Ectodermal cell (in vitro differentiated cells): ENCODE results near the gene RPS19.

ENCODE experiments used
- H3K27ac ChIP-seq: 2 replicates; pipeline ENCODE4 v1.7.0; 2013; ENCODE audit warnings: mild to moderate bottlenecking, low read depth, low read length; ENCODE audit not compliant: insufficient read depth, poor library complexity, severe bottlenecking
- H3K27me3 ChIP-seq: 2 replicates; pipeline ENCODE4 v1.7.0; 2013; ENCODE audit warnings: mild to moderate bottlenecking, low read length; ENCODE audit not compliant: insufficient read depth, control insufficient read depth, poor library complexity, severe bottlenecking
- H3K36me3 ChIP-seq: one replicate; pipeline ENCODE4 v1.7.0; 2013; ENCODE audit warnings: low read length; ENCODE audit not compliant: control insufficient read depth, insufficient read depth
- H3K4me1 ChIP-seq: one replicate; pipeline ENCODE4 v1.7.0; 2013; ENCODE audit warnings: low read length; ENCODE audit not compliant: control insufficient read depth, insufficient read depth
- H3K4me3 ChIP-seq: 2 replicates; pipeline ENCODE4 v1.7.0; 2013; ENCODE audit warnings: low read depth, low read length, control low read depth; ENCODE audit not compliant: insufficient read depth
- H3K9me3 ChIP-seq: 2 replicates; pipeline ENCODE4 v1.7.0; 2013; ENCODE audit warnings: mild to moderate bottlenecking, low read length, moderate library complexity; ENCODE audit not compliant: control insufficient read depth
- WGBS, 2 experiments: methylation state at CpG; one replicate each; pipeline ENCODE4 v1.1.7; 2013; ENCODE audit warnings: missing lambda C conversion rate in 2 of 2; 5-methylcytosine and 5-hydroxymethylcytosine counted together

RPS19 gene

DNA sequence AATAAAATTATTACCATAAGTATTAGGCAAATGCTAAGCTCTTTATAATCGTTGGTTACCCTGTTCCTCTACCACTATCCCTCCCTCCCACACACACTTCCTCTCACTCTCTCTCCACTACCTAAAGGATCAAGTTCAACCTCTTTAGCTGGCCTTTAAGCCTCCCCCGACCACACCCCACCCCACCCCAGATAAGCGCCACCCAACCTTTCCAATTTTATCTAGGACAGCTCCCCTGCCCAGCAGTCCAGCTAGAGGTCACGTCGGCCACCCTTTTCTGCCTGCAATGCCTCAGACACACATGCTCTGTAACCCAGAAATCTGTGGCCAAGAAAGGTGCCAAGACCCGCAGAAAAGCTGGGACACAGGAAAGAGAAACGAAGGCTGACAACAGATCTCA, 16.7 kb upstream of the RPS19 start:
- Histone ChIP-seq H3K27me3 (peaks cover 11% of the 10 kb centered on the region), H3K36me3 (no peaks in the 10 kb centered on the region), H3K27ac (no peak overlapping the region), H3K4me1 (no peaks in the 10 kb centered on the region), H3K4me3 (no peak overlapping the region), H3K9me3 (no peaks in the 10 kb centered on the region)
- WGBS, 2 experiments = 81 to 87% methylated on average over 7 of the region's 7 CpGs

DNA sequence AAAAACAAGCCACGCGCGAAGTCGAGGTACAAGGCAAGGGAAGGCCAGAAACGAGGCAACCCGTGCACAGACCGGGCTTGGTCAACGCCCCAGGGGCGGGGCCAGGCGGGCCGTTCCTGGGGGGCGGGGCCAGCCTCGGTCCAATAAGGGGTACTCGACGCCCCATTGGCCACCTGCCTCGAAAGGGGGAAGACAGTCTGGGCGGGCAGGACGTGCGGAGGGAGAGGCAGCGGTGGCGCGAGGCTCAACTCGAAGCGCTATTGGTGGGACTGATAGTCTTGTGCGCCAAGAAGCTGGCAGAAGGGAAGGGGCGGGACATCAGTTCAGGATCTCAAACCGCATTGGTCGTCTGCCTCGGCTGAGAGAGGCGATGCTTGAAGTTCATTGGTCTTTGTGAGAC, 15.5 kb upstream of the RPS19 start, which contains the start of gene LYPD4:
Gene LYPD4 (minus strand): TSS at position 83 of the 400 bp plus-strand sequence. CDS start 5,398 bp downstream, outside the sequence.
- no peak within 1 kb of the TSS for H3K27ac ChIP-seq
- no peak within 1 kb of the TSS for H3K4me3 ChIP-seq
- H3K9me3 ChIP-seq = no peaks in the 10 kb centered on the region
- peaks cover 3% of the 10 kb centered on the region for H3K27me3 ChIP-seq
- H3K36me3 ChIP-seq = no peaks in the 10 kb centered on the region
- H3K4me1 ChIP-seq = no peaks in the 10 kb centered on the region
- 88 to 90% methylated on average over 30 of the region's 30 CpGs for WGBS, 2 experiments

DNA sequence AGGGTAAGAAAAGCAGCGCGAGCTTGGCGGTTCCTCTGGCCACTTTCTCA, 15.2 kb upstream of the RPS19 start, which contains the start of gene DMRTC2:
Gene DMRTC2 (plus strand): TSS at position 42 of the 50 bp plus-strand sequence. CDS start 2,387 bp downstream, outside the sequence.
- Histone ChIP-seq H3K9me3 (no peaks in the 10 kb centered on the region), H3K4me1 (no peaks in the 10 kb centered on the region), H3K27me3 (peaks cover 3% of the 10 kb centered on the region), H3K36me3 (no peaks in the 10 kb centered on the region), H3K27ac (no peak within 1 kb of the TSS), H3K4me3 (no peak within 1 kb of the TSS)
- WGBS, 2 experiments = 95 to 99% methylated on average over 3 of the region's 3 CpGs

DNA sequence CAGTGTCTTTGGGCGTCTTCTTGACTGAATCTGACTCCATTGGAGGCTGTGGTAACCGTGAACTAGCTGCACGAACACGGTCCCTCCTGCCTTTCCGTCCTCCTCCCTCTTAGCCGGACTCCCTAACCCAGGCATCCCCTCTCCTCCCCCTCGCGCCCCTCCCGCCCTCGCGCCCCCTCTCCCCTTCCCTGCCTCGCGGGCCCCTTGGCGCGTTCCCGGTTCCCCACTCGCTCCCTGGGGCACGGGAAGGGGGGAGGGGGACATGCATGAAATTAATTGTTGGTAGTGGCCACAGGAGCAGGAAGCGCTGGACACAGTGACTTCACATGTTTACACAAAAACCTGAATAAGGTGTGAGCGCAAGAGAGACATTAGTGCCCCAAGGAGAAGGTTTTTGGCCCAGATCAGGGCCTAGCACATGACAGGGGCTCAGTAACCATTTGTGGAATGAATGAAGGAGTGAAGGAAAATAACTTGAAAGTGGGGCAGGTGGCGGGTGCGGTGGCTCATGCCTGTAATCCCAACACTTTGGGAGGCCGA, 14.9 kb upstream of the RPS19 start:
- Histone ChIP-seq H3K27ac (no peak overlapping the region), H3K4me3 (no peak overlapping the region), H3K36me3 (no peaks in the 10 kb centered on the region), H3K4me1 (no peaks in the 10 kb centered on the region), H3K9me3 (no peaks in the 10 kb centered on the region), H3K27me3 (peaks cover 3% of the 10 kb centered on the region)
- WGBS, 2 experiments = 92 to 96% methylated on average over 18 to 23 of the region's 23 CpGs

DNA sequence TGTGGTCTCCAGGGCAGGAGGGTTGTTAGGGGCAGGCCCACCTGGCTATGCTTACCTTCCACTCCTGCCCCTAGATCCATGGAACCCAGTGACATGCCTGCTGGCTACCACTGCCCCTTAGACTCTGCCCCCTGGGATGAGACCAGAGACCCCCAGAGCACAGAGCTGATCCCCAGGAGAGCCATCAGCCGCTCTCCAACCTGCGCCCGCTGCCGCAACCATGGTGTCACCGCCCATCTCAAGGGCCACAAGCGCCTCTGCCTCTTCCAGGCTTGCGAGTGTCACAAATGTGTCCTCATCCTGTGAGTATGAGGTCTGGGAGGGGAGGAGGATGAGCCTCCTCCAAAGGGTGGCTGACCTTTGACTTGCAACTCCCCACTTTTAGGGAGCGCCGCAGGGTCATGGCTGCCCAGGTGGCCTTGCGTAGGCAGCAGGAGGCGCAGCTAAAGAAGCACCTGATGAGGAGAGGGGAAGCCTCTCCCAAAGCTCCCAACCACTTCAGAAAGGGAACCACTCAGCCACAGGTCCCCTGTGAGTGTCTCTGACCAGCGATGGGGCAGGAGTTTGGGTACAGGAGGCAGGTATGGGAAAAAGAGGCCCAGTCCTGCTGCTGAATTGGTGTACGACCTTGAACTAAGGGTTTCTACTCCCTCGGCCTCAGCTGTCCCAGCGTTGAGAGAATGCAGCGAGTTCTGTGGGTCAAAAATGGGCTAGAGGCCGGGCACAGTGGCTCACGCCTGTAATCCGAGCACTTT, 12.5 kb upstream of the RPS19 start:
- Histone ChIP-seq H3K36me3 (no peaks in the 10 kb centered on the region), H3K9me3 (no peaks in the 10 kb centered on the region), H3K4me3 (no peak overlapping the region), H3K27me3 (peaks cover 11% of the 10 kb centered on the region), H3K27ac (no peak overlapping the region), H3K4me1 (no peaks in the 10 kb centered on the region)
- WGBS, 2 experiments = 91 to 92% methylated on average over 19 of the region's 19 CpGs

DNA sequence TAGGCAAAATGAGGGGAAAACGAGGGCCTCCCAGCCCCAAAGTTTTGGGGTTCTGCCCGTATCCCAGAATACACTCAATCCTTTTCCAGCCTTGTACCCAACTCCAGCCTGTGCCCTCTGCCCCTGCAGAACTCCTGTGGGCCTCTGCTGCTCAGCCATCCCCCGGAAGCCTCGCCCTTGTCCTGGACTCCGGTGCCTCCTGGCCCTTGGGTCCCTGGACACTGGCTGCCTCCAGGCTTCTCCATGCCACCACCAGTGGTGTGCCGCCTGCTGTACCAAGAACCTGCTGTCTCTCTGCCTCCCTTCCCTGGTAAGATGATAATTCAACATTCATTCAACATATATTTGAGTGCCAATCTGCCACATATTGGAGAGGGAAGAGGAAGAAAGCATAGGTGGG, 11.4 kb upstream of the RPS19 start:
- H3K4me3 ChIP-seq = no peak overlapping the region
- no peak overlapping the region for H3K27ac ChIP-seq
- WGBS, 2 experiments = 87 to 89% methylated on average over 6 of the region's 6 CpGs
- peaks cover 17% of the 10 kb centered on the region for H3K27me3 ChIP-seq
- no peaks in the 10 kb centered on the region for H3K36me3 ChIP-seq
- H3K9me3 ChIP-seq = no peaks in the 10 kb centered on the region
- no peaks in the 10 kb centered on the region for H3K4me1 ChIP-seq

DNA sequence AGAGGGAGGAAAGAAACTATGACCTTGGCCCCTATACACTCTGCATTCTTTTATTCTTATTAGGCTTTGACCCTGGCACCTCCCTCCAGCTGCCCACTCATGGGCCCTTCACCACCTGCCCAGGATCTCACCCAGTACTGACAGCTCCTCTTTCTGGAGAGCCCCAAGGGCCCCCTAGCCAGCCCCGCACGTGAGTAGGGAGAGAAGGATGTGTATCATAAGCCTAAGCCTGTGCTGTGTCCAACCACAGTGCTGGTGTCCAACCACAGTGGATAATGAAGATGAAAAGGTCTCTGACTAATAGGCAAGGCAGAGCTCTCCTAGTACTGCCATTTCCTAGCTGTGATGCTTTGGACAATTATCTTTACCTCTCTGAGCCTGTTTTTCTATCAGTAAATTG, 11.0 kb upstream of the RPS19 start:
- Histone ChIP-seq H3K4me3 (no peak overlapping the region), H3K27ac (no peak overlapping the region), H3K9me3 (no peaks in the 10 kb centered on the region), H3K27me3 (peaks cover 21% of the 10 kb centered on the region), H3K36me3 (no peaks in the 10 kb centered on the region), H3K4me1 (no peaks in the 10 kb centered on the region)
- 83 to 96% methylated on average over 2 of the region's 2 CpGs for WGBS, 2 experiments

DNA sequence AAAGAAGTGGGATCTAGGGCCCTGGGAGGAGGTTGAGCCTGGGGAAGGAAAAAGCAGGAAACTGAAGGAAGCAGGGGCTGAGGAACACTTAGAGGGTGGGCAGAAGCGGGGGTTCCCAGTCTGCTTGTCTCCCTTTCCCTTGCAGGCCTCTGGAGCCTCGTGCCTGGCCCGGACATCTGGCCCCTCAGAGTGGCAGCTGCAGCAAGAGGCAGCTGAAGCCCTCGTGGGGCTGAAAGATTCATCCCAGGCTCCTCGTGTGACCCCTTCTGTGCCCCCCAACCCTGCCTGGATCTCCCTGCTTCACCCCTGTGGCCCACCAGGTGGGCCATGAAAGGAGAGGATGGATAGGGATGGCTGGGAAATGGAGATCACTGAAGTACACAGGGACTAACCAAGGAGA, 9.7 kb upstream of the RPS19 start:
- Histone ChIP-seq H3K27me3 (peaks cover 29% of the 10 kb centered on the region), H3K4me1 (no peaks in the 10 kb centered on the region), H3K36me3 (no peaks in the 10 kb centered on the region), H3K27ac (no peak overlapping the region), H3K4me3 (no peak overlapping the region), H3K9me3 (no peaks in the 10 kb centered on the region)
- 86 to 87% methylated on average over 5 of the region's 5 CpGs for WGBS, 2 experiments

DNA sequence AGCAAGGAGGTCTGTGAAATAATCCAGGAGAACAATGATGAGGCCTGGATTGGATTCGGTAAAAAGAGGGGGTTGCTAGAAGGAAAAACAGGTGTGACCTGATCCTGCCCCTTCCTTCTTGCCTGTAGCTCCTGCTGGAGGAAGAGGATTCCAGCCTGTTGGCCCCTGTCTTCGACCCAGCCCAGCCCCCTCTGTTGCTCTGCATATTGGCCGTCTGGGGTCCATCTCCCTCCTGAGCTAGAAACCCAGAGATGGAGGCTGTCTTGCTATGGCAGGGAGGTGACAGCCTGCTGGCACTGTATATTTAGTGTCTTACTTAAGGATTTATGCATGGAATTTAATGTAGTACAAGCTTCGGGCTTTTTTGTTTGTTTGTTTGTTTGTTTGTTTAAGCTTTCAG, 8.6 kb upstream of the RPS19 start:
- 59% methylated on average over 4 of the region's 4 CpGs for WGBS, 2 experiments

DNA sequence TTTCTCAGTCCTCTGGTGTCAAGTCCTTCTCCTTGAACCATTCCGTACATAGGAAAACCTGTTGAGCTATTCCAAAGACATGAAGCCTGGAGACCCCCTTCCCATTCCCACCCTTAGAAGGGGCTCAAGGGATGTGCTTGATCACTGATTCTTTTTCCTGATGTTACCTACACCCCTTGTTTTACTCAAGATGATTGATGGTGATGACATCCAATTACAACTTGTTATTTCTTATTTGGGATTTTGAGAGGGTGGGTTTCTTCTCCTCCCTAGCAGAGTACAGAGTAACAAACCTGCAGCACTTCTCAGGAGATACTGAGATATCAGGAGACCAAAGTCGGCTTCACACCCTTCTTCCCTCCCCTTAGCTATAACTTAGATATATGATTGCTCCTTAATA, 6.7 kb upstream of the RPS19 start:
- Histone ChIP-seq H3K27ac (no peak overlapping the region), H3K9me3 (no peaks in the 10 kb centered on the region), H3K4me1 (no peaks in the 10 kb centered on the region), H3K27me3 (peaks cover 29% of the 10 kb centered on the region), H3K36me3 (no peaks in the 10 kb centered on the region), H3K4me3 (no peak overlapping the region)
- 56 to 75% methylated on average over 2 of the region's 2 CpGs for WGBS, 2 experiments

More for the DNA sequence above, 8.6 kb upstream of the RPS19 start:
- Histone ChIP-seq H3K27ac (no peak overlapping the region), H3K27me3 (peaks cover 29% of the 10 kb centered on the region), H3K36me3 (no peaks in the 10 kb centered on the region), H3K4me1 (no peaks in the 10 kb centered on the region), H3K4me3 (no peak overlapping the region), H3K9me3 (no peaks in the 10 kb centered on the region)

DNA sequence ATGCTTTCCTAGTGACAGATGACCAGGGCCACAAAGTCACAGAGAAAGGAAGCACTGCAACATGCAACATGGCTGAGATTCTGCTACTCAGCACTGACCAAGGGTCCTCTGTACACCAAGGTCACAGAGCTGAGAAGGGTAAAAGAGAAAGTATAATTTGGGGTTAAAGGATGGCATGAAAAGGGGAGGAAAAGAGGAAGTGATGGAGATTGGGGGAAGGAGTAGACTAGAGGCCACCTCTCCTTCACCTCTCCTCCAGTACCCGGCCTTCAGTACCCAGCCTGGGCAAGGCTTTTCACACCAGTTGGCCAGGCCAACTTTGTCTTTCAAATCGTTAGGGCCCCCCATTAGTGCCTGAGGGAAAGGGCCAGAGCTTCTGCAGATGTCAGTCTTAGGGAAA, 6.3 kb upstream of the RPS19 start:
- Histone ChIP-seq H3K27me3 (peaks cover 26% of the 10 kb centered on the region), H3K4me3 (no peak overlapping the region), H3K36me3 (no peaks in the 10 kb centered on the region), H3K4me1 (no peaks in the 10 kb centered on the region), H3K27ac (no peak overlapping the region), H3K9me3 (no peaks in the 10 kb centered on the region)
- WGBS, 2 experiments = 66 to 72% methylated on average over 2 of the region's 2 CpGs
